ENCODE results near the gene FLCN.

GRCh38 chr17:17235212-17236174, 1.5 kb downstream of the FLCN start:
- TF ChIP-seq CTCF (IDR thresholded peaks at IDR 0.05; ENCODE audit: insufficient read depth, low read length, poor library complexity, severe bottlenecking), result no peak
- TF ChIP-seq EZH2phosphoT487 (conservative IDR thresholded peaks at IDR 0.05; ENCODE audit: low read length), result no peak
